NCI-H1417 treated with DMSO at 0.1 percent for 48 hours (cell line): Measurements from ENCODE around the gene C1orf198.

Source experiments
- DNase-seq: peaks from one replicate; lab custom pipeline; 2025; lab: John Stamatoyannopoulos, UW

C1orf198 gene

DNA sequence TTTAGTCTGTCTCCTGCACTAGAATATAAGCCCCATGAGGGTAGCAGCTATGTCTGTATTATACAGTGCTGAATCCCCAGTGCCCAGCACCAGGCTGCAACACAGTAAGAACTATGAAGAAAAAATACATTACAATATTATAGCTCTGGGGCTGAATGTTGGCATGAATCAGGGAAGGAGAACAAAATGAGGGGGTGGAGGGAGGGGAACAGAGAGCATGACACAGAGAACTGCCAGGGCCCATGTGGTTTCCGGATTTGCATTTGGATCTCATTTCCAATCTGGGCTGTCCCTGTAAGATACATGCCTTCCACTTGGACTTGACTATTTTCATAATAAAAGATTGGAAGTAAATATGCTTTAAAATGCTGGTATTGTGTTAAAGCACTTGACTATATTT lies 35.8 kb downstream of the C1orf198 start:
- no peak for DNase-seq

GRCh38 chr1:230831771-230832170 lies 36.5 kb downstream of the C1orf198 start:
- no peak for DNase-seq

DNA sequence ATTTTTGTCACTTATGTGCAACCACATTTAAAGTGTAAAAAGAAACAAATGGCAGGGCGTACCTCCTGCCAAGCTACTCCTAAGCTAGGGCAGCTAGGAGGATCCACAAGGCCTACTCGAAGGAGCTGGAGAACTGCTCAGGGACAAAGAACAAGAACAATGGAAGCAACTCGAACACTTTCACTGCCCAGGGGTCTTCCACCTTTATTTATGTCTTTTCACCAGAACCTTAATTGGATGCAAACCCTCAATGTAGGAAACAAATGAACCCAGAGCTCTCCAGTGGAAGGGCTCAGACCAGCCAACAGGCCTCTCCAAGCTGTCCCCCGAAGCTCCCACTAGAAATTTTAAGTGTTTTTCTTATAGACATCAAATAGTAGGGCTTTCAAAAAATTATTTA lies 39.9 kb downstream of the C1orf198 start:
- DNase-seq, result no peak

- no peak for DNase-seq
These were observed 40.5 kb downstream of the C1orf198 start for GRCh38 chr1:230827801-230828200.

DNA sequence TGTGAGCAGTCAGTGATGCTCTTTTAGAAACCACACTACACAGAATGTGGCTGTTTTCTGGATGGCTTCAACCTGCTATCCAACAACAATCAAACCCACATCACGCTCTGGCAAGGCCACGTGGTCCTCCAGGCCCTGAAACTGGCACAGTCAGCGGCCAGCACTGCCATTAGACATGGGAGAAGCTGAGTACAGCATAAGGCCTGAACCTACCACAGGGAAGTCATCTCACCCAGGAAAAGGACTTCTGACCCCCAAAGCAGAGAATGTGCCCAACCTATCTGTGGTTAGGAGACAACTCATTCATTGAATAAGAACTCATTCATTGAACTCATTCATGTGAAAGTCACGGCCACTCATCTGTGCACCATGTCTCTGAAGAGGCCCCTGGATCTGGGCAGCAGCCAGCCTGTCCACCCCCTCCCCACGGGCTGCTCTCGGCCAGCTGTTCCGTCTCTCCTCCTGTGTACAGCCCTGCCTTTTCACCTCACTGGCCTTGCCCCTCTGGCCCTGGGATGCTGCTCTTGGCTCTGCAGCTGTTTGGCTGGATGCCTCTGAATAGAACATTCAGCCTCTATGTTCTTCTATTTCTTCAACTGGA lies 41.1 kb downstream of the C1orf198 start:
- no peak for DNase-seq

DNA sequence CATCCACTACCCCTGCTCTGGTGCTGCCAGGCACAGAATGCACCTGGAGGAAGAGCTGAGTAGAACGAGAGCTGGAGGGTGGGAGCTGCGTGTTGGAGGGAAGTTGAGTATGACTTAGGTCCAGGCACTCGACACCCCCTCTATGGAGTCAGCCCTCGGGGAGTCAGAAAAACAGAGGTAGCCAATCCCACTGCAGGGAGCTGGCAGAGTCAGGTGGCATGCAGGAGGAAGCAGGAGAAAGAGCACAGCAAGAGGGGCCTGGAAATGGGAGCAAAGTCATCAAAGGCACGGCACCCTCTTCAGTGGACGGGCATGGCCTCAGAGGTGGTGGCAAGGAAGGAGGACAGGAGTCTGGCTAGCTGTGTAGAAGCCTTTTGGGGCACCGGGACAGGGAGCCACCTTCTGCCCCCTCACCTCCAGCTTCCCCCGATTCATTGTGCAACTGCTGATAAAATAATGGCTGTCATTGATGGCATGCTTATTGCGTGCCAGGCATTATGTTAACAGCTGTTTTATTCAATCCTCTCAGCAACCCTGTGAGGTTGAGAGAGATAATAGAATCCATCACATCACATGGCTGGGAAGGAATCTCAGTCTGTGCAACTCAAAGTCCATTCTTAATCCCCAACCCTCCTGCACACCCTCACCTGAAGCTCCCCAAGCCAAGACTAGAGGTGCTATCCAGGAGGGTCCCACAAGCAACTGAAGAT lies 42.0 kb downstream of the C1orf198 start:
- no peak for DNase-seq

DNA sequence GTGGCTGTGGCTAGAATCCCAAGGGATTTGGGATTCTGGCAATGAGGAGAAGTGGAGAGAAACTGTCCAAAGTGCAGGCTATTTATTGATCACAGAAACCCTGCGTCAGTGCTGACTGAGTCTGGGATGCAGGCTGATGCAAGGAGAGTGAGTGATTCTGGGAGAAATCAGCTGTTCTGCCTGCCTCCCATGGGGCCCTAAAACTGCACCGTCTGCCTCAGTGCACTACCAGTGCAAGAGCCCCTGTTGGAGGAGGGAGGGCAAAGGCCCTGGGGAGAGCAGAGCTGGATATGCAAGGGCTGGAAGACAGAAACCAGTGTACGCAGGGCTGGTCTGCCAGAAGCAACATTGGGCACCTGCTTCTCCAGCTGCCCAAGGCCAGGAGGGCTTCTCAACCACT lies 42.6 kb downstream of the C1orf198 start:
- DNase-seq, result no peak

GRCh38 chr1:230824919-230825721 lies 43.2 kb downstream of the C1orf198 start:
- DNase-seq, result no peak

GRCh38 chr1:230824551-230824918 lies 43.8 kb downstream of the C1orf198 start:
- no peak for DNase-seq

GRCh38 chr1:230823931-230824381 lies 44.4 kb downstream of the C1orf198 start:
- DNase-seq, result no peak

- DNase-seq, result no peak
These were observed 44.9 kb downstream of the C1orf198 start for GRCh38 chr1:230823426-230823825.

GRCh38 chr1:230822092-230822581 lies 46.2 kb downstream of the C1orf198 start:
- DNase-seq, result no peak

DNA sequence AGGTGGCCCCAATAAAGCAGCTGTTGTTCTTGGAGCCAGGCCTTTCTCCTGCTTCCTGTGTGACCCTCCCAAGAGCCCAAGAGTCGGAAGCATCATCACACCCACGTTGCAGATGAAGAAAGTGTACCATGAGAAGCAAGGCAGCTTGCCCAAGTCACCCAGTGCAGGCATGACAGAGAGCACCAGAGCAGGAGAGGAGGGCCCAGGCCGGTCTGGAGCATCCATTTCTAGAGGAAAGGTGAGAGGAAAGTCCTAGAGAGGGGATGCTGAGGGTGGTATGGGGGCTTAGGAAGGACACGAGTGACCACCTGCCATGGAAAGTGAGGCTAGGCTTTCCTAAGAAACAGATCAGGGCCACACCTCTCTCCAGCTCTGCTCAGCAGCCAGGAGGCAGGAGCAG lies 47.0 kb downstream of the C1orf198 start:
- DNase-seq, result no peak

DNA sequence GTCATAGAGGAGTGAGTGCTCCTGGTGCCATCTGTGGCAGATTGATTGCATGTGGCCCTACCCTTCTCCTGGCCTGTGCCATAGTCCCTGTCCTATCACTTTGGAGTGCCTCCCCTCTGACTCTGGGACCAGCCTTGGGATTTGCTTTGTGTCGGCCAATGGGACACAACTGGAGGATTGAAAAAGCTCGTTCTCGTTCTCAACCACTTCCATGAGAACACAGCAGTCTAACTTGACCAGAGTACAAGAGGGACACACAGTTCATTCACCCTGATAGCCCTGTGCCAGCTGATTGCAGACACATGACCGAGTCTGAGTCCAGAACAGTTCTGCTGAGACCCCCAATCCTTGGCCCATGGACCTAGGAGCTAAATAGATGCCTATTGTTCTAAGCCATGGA lies 47.8 kb downstream of the C1orf198 start:
- no peak for DNase-seq

DNA sequence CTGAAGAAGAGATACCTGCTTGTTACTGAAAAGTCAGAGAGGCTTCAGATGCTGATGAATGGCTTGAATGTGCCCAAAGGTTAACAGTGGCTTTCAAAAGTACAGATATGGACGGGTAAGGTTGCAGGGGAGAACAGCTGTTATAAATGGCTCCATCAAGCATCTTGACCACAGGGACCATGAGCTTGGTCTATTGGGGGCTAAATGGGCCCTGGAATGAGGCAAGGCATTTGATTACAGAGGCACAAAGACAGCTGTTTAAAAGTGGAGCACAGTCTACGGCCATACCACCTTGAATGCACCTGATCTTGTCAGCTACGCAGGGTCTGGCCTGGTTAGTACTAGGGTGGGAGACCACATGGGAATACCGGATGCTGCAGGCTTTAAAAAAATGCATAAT lies 48.3 kb downstream of the C1orf198 start:
- DNase-seq, result no peak

- no peak for DNase-seq
These were observed 49.4 kb downstream of the C1orf198 start for GRCh38 chr1:230818901-230819300.

- no peak for DNase-seq
These were observed 50.0 kb downstream of the C1orf198 start for GRCh38 chr1:230818367-230818766.

GRCh38 chr1:230816018-230816417 lies 52.3 kb downstream of the C1orf198 start:
- DNase-seq, result no peak

- no peak for DNase-seq
These were observed 53.2 kb downstream of the C1orf198 start for GRCh38 chr1:230814949-230815692.

GRCh38 chr1:230812568-230812967 lies 55.8 kb downstream of the C1orf198 start:
- DNase-seq, result no peak

DNA sequence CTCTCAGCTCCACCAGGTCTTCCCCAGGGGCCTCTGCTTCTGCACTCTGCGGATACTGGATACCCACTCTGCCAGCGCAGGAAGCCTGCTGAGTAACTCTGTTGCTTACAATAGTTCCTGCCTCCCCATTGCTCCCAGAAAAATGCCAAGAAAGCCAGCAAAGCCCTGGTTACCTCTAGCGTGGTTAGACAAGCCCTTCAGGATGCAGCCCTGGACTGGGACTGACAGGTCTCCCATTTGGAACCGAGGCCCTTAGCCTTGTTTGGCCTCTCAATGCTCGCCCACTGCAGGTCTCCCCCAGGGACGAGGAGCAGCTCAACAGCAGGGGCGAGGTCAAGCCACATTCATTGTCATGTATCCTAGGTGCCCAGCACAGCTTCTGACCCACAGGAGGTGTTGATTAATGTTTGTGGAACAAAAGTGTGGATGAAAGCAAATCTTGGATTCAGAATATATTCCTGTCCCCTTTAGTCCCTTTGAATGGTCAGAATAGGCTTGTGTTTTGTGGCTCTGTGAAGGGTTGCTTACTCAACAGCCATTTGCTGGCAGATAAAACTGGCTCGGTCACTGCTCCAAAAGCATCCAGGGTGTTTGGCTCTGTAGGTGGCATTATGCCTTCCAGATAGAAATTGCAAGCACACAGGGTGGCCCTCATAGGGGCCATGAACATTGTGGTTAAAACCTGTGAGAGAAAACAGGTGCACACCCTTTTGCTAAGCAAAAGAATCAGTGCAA lies 58.9 kb downstream of the C1orf198 start:
- DNase-seq, result no peak
